ENCODE results near the gene CDC45.

CDC45 gene

GRCh38 chr22:19503367-19503766 lies 23.6 kb downstream of the CDC45 start:
- no peak overlapping the region for H3K4me3 Mint-ChIP-seq
- DNase-seq, result no peak
- H3K9me3 Mint-ChIP-seq, result no peaks in the 10 kb centered on the region
- H3K27ac Mint-ChIP-seq, result no peak overlapping the region
- peaks cover 100% of the 10 kb centered on the region for H3K36me3 Mint-ChIP-seq (ENCODE audit: low read depth)
- H3K4me1 Mint-ChIP-seq (ENCODE audit: low read depth), result peaks cover 19% of the 10 kb centered on the region
- no peaks in the 10 kb centered on the region for H3K27me3 Mint-ChIP-seq

DNA sequence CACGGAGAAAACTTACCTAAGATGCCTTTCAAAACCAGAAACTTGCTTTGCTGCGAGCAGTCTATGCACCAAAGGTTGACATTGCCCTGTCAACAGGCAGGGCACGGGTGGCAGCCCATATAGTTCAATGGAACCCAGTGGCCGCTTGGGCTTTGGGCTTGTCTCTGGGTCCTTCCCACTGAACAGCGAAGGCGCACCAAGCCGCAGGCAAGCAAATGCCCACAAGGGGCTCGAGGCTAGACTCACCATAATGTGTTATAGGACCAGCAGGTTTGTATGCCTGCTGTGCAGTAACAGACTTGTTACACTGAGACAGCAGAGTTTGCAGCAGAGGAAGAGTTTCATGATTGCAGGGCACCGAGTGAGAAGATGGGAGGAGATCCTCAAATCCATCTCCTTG lies 24.1 kb downstream of the CDC45 start:
- Mint-ChIP-seq H3K4me1 (ENCODE audit: low read depth) (peaks cover 19% of the 10 kb centered on the region), H3K9me3 (no peaks in the 10 kb centered on the region), H3K27ac (no peak overlapping the region), H3K27me3 (no peaks in the 10 kb centered on the region), H3K36me3 (ENCODE audit: low read depth) (peaks cover 100% of the 10 kb centered on the region), H3K4me3 (no peak overlapping the region)
- DNase-seq, result no peak

DNA sequence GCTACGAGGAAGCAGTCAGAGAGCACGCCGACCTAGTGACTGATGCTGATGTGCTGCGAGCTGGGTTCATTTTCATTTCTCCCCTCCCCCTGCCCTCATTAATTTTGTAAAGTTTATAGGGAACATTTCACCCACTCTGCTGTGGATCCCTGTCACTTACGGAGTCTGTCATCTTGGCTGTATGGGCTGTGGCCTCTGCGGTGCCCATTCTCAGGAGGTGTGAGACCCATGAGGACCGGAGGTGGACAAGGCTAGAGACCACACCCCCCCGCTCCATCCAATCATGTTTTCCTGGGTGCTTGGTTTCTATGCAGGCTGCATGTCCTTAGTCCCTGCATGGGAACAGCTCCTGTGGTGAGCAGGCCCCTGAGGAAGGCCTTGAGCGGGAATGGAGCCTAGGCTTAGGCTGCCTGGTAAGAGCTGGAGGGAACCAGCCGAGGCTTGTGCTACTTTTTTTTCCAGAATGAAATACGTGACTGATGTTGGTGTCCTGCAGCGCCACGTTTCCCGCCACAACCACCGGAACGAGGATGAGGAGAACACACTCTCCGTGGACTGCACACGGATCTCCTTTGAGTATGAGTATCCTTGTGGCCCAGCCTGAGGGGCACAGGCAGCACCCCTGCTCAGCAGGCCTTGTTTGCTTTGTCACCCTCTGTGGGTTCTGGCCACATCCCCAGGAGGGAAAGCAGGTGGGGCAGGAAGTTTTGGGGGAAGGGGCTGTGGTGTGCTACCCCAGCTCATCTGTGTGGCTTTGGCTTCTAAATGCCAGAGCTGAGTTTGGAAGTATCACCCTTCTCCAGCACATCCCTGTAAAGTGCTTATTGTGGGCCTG lies 25.4 kb downstream of the CDC45 start:
- no peak for DNase-seq
- H3K9me3 Mint-ChIP-seq, result no peaks in the 10 kb centered on the region
- H3K27ac Mint-ChIP-seq, result peak overlapping the region; percentile 23
- peaks cover 19% of the 10 kb centered on the region for H3K4me1 Mint-ChIP-seq (ENCODE audit: low read depth)
- no peak overlapping the region for H3K4me3 Mint-ChIP-seq
- peaks cover 100% of the 10 kb centered on the region for H3K36me3 Mint-ChIP-seq (ENCODE audit: low read depth)
- no peaks in the 10 kb centered on the region for H3K27me3 Mint-ChIP-seq

DNA sequence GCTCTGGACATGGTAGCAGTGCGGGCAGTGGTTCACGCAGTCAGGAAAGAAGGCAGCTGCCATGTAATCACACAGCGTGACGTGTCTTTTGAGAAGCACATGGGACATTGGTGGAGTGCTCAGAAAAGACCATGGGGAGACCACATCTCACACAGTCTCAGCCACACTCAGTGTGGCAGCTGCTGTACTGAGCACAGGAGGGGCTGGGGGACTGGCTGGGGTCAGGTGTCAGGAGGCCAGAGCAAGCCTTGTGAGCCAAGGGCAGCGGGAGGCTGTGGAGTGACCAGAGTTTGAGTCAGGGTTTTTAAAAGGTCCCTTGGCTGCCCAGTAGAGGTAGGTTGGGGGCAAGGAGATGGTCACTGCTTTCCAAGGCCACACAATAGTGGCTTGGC lies 26.0 kb downstream of the CDC45 start:
- no peak overlapping the region for H3K4me3 Mint-ChIP-seq
- peaks cover 19% of the 10 kb centered on the region for H3K4me1 Mint-ChIP-seq (ENCODE audit: low read depth)
- peaks cover 99% of the 10 kb centered on the region for H3K36me3 Mint-ChIP-seq (ENCODE audit: low read depth)
- no peaks in the 10 kb centered on the region for H3K27me3 Mint-ChIP-seq
- DNase-seq, result no peak
- peak overlapping the region; percentile 23 for H3K27ac Mint-ChIP-seq
- H3K9me3 Mint-ChIP-seq, result no peaks in the 10 kb centered on the region

GRCh38 chr22:19506212-19506611 lies 26.5 kb downstream of the CDC45 start:
- peaks cover 99% of the 10 kb centered on the region for H3K36me3 Mint-ChIP-seq (ENCODE audit: low read depth)
- no peaks in the 10 kb centered on the region for H3K27me3 Mint-ChIP-seq
- H3K4me3 Mint-ChIP-seq, result no peak overlapping the region
- DNase-seq, result no peak
- peak overlapping the region; percentile 3 for H3K27ac Mint-ChIP-seq
- H3K9me3 Mint-ChIP-seq, result no peaks in the 10 kb centered on the region
- peaks cover 21% of the 10 kb centered on the region for H3K4me1 Mint-ChIP-seq (ENCODE audit: low read depth)

- H3K27me3 Mint-ChIP-seq, result no peaks in the 10 kb centered on the region
- peaks cover 99% of the 10 kb centered on the region for H3K36me3 Mint-ChIP-seq (ENCODE audit: low read depth)
- DNase-seq, result no peak
- H3K4me3 Mint-ChIP-seq, result no peak overlapping the region
- H3K9me3 Mint-ChIP-seq, result no peaks in the 10 kb centered on the region
- H3K27ac Mint-ChIP-seq, result no peak overlapping the region
- H3K4me1 Mint-ChIP-seq (ENCODE audit: low read depth), result peaks cover 21% of the 10 kb centered on the region
Observed at GRCh38 chr22:19507534-19507861, 27.8 kb downstream of the CDC45 start.

DNA sequence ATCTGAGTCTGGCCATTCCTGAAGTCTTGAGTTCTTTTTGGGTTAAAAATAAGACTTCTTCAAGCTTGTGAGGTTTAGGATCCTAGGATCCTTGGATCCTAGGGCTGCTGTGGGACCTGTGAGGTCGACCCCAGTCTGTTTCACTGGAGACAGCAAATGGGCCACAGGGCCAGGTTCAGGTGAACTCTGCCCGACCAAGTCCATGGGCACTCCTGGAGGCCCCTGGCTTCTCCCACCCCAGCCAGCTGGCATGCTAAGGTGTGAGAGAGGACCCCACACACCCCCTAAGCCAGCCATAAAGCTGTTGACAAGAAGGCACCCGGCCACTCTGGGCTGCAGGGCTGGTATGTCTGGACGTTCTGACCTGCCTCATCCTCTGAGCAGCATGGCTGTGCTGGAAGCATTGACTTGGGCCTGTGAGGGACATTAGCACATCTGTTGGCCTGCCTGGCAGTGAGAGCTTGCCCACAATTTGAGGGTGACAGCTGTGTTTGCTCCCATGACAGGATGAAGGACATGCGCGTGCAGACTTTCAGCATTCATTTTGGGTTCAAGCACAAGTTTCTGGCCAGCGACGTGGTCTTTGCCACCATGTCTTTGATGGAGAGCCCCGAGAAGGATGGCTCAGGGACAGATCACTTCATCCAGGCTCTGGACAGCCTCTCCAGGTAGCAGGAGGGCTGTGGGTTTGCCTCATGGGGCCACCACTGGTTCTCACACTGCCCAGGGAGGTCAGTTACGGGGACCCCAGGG lies 28.5 kb downstream of the CDC45 start:
- no peaks in the 10 kb centered on the region for H3K9me3 Mint-ChIP-seq
- no peak for DNase-seq
- peaks cover 21% of the 10 kb centered on the region for H3K4me1 Mint-ChIP-seq (ENCODE audit: low read depth)
- H3K27me3 Mint-ChIP-seq, result no peaks in the 10 kb centered on the region
- H3K36me3 Mint-ChIP-seq (ENCODE audit: low read depth), result peaks cover 99% of the 10 kb centered on the region
- H3K27ac Mint-ChIP-seq, result no peak overlapping the region
- no peak overlapping the region for H3K4me3 Mint-ChIP-seq

GRCh38 chr22:19509191-19509590 lies 29.5 kb downstream of the CDC45 start:
- Mint-ChIP-seq H3K27me3 (no peaks in the 10 kb centered on the region), H3K9me3 (peaks cover 4% of the 10 kb centered on the region), H3K4me1 (ENCODE audit: low read depth) (peaks cover 18% of the 10 kb centered on the region), H3K4me3 (no peak overlapping the region), H3K27ac (no peak overlapping the region), H3K36me3 (ENCODE audit: low read depth) (peaks cover 99% of the 10 kb centered on the region)
- DNase-seq, result no peak

DNA sequence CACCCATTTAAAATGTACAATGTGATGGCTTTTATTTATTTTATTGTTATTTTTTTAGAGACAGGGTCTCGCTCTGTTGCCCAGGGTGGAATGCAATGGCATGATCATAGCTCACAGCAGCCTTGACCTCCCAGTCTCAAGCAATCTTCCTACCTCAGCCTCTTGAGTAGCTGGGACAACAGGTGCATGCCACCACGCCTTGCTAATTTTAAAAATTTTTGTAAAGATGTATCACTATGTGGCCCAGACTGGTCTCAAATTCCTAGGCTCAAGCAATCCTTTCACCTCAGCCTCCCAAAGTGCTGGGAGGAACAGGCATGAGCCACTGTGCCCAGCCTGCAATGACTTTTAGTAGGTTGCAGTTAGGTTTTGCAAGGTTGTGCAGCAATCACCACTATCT lies 30.2 kb downstream of the CDC45 start:
- H3K9me3 Mint-ChIP-seq, result peaks cover 4% of the 10 kb centered on the region
- no peak overlapping the region for H3K4me3 Mint-ChIP-seq
- no peaks in the 10 kb centered on the region for H3K27me3 Mint-ChIP-seq
- no peak for DNase-seq
- H3K36me3 Mint-ChIP-seq (ENCODE audit: low read depth), result peaks cover 99% of the 10 kb centered on the region
- peaks cover 11% of the 10 kb centered on the region for H3K4me1 Mint-ChIP-seq (ENCODE audit: low read depth)
- H3K27ac Mint-ChIP-seq, result no peak overlapping the region

DNA sequence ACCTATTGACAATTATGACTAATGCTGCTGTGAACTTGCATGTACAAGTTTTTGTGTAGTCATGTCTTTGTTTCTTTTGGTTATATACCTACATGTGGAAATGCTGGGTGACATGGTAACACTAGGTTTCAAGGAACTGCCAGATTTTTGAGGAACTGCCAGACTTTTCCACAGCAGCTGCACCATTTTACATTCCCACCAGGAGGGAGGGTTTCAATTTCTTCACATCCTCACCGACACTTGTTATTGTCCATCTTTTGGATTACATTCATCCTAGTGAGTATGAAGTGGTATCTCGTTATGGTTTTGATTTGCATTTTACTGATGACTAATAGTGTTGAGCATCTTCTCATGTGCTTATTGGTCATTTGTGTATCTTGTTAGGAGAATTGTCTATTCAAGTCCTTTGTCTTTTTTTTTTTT lies 31.2 kb downstream of the CDC45 start:
- Mint-ChIP-seq H3K36me3 (ENCODE audit: low read depth) (peaks cover 99% of the 10 kb centered on the region), H3K27me3 (no peaks in the 10 kb centered on the region), H3K27ac (no peak overlapping the region), H3K9me3 (peaks cover 4% of the 10 kb centered on the region), H3K4me1 (ENCODE audit: low read depth) (peaks cover 2% of the 10 kb centered on the region), H3K4me3 (no peak overlapping the region)
- DNase-seq, result no peak

GRCh38 chr22:19513823-19514222 lies 34.1 kb downstream of the CDC45 start:
- Mint-ChIP-seq H3K4me1 (ENCODE audit: low read depth) (peaks cover 2% of the 10 kb centered on the region), H3K36me3 (ENCODE audit: low read depth) (peaks cover 98% of the 10 kb centered on the region), H3K27ac (no peak overlapping the region), H3K27me3 (no peaks in the 10 kb centered on the region), H3K4me3 (no peak overlapping the region), H3K9me3 (peaks cover 4% of the 10 kb centered on the region)
- no peak for DNase-seq

DNA sequence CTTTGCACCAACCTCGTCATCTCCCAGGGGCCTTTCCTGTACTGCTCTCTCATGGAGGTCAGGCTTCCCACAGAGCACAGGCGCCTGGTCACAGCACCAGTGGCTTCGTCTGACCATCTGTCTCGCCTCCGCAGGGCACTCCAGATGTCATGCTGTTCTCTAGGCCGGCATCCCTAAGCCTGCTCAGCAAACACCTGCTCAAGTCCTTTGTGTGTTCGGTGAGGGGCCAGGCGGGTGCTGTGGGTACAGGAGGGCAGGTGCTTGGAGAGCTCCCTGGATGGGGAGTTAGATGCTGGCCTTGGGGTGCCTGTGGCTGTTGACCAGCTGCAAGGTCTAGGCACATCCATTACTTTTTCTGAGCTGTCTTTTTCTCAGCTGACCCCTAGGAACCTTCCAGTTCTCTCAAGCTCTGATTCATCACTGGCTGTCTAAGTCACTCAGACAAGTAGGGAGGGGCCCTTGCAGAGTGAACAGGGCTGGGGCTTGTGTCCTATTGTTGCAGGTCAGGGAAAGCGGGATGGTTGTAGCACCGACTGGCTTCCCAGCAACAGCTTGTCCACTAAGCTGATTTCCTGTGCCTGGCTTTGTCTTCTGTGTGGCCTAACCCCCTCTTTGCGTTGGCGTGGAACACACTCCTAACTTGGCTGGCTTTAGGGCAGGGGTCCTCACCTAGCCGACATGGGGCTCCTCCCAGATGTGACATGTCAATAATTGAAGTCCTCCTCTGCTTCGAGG lies 35.3 kb downstream of the CDC45 start:
- Mint-ChIP-seq H3K36me3 (ENCODE audit: low read depth) (peaks cover 97% of the 10 kb centered on the region), H3K4me1 (ENCODE audit: low read depth) (peaks cover 2% of the 10 kb centered on the region), H3K27me3 (no peaks in the 10 kb centered on the region), H3K4me3 (no peak overlapping the region), H3K27ac (no peak overlapping the region), H3K9me3 (peaks cover 4% of the 10 kb centered on the region)
- no peak for DNase-seq

DNA sequence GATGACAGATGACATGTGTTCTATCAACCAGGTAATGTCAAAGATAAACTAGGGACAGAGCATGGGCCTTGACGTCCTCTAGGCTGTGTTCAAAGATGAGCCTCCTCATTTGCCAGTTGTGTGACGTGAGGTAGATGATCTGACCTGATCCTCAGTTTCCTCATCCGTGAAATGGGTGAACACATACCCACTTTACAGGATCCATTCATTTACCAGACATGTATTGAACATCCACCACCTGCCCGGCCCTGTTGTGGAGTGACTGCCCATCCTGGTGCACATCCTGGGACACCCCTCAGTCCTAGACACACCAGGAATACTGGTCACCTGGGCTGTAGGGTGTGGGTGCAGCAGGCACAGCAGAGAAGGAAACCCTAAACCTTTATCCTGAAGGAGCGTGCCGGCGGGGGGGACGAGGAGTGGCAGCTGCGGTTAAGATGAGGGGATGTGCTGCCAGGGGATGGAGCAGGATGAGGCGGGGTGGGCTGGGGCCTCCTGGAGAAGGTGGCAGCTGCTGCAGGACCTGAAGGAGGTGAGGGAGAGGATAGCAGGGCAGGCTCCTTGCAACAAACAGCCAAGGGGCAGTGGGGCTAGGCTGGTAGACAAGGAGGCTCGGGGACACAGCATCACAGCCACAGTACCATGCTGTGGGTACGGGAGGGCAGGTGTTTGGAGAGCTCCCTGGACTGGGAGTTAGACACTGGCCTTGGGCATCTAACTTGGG lies 36.1 kb downstream of the CDC45 start:
- peaks cover 1% of the 10 kb centered on the region for H3K4me1 Mint-ChIP-seq (ENCODE audit: low read depth)
- no peak overlapping the region for H3K27ac Mint-ChIP-seq
- peaks cover 97% of the 10 kb centered on the region for H3K36me3 Mint-ChIP-seq (ENCODE audit: low read depth)
- H3K27me3 Mint-ChIP-seq, result no peaks in the 10 kb centered on the region
- H3K9me3 Mint-ChIP-seq, result peaks cover 4% of the 10 kb centered on the region
- no peak overlapping the region for H3K4me3 Mint-ChIP-seq
- no peak for DNase-seq

DNA sequence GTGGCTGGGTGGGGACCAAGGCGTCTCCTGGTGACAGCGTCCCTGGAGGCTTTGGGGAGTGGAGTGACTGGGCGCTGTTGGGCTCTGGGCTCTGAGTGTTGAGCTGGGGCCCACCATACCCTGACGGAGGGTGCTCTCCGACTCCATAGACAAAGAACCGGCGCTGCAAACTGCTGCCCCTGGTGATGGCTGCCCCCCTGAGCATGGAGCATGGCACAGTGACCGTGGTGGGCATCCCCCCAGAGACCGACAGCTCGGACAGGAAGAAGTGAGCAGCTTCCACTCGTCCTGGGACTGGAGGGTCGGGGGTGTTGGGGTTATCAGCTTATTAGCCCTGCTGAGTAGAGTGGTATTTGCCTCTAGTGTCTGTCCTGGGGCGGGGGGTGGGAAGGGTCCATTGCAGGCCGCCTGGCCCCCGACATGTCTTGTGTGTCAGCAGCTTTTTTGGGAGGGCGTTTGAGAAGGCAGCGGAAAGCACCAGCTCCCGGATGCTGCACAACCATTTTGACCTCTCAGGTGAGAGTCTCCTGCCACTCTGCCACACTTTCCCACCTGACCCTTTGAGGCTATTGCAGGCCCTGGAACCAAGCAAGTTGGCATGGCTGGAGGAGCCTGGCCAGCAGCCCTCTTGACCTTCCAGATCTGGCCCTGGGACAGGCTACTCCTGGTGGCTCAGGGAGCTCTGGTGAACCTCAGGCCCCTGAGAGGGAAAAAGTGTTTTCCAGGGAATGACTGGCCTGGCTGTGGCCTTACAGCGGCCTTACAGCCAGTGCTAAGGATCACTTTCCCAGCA lies 36.9 kb downstream of the CDC45 start:
- no peak overlapping the region for H3K4me3 Mint-ChIP-seq
- DNase-seq, result no peak
- H3K9me3 Mint-ChIP-seq, result peaks cover 4% of the 10 kb centered on the region
- no peaks in the 10 kb centered on the region for H3K27me3 Mint-ChIP-seq
- no peaks in the 10 kb centered on the region for H3K4me1 Mint-ChIP-seq (ENCODE audit: low read depth)
- H3K27ac Mint-ChIP-seq, result no peak overlapping the region
- peaks cover 93% of the 10 kb centered on the region for H3K36me3 Mint-ChIP-seq (ENCODE audit: low read depth)
